ENCODE measurements around the gene HINFP. TPM values are rescaled to one million over a fixed set of nuclear protein-coding genes. Genes with fewer than 3 reads are reported as not detected.

Gene HINFP
- total and polyA plus RNA-seq, 9 of the 15 experiments (the other 6 are each of a cell fraction or from before 2014, with no cell fraction given), result 13.8 to 34.1 (median 22.5) TPM

GRCh38 chr11:119145551-119145950, 24.2 kb downstream of the HINFP start (continued):
- TF ChIP-seq BRF2 (IDR thresholded peaks at IDR 0.05; ENCODE audit: borderline replicate concordance, insufficient read depth, insufficient read length), result no peak
- no peak for TF ChIP-seq ATF4 (CRISPR knock-in tag; IDR thresholded peaks at IDR 0.05)

GRCh38 chr11:119147604-119148333, 26.4 kb downstream of the HINFP start:
- intact Hi-C loops (cut with micrococcal nuclease), result no loop called here

More at GRCh38 chr11:119147604-119148333, 26.4 kb downstream of the HINFP start:
- CTCF ChIA-PET (ENCODE audit: low intra/inter-chr PET ratio), result interaction anchor here (0.5 kb wide), 1 partner anchor 239 kb away, joined by 5 read pairs; no protein-coding TSS in a partner anchor
- Histone ChIP-seq H3K4me1 (replicated peaks in 1 of 2; ENCODE audit: control insufficient read depth in 2 of 2, insufficient read depth in 2 of 2, low read length in 2 of 2) (peaks cover 13 to 24% of the 10 kb centered on the region in 2 experiments; a peak in 4 of 5 replicates), H3K9me3 (replicated peaks; ENCODE audit: control insufficient read depth, insufficient read depth, low read depth, low read length) (no peaks in the 10 kb centered on the region), H2AFZ (ENCODE audit: low read depth, low read length) (no peak overlapping the region), H4K20me1 (replicated peaks; ENCODE audit: control insufficient read depth, insufficient read depth, low read length) (no peaks in the 10 kb centered on the region; the same call in 1 of the 2 replicates), H3K9me1 (ENCODE audit: control insufficient read depth, insufficient read depth, low read length) (no peaks in the 10 kb centered on the region), H3K4me2 (ENCODE audit: insufficient read depth, low read length) (no peak overlapping the region), H3K79me2 (ENCODE audit: control insufficient read depth, insufficient read depth, low read length) (no peaks in the 10 kb centered on the region), H3K27me3 (ENCODE audit: control insufficient read depth in 2 of 2, insufficient read depth in 2 of 2, low read length in 2 of 2) (peaks cover 4 to 16% of the 10 kb centered on the region in 2 experiments; a peak in 3 of 5 replicates), H3K4me3 (no peak overlapping the region), H3K9ac (ENCODE audit: insufficient read depth in 1 of 2, low read depth in 2 of 2, low read length in 2 of 2) (no peak overlapping the region; a peak in 2 of 4 replicates), H3K36me3 (ENCODE audit: control insufficient read depth, insufficient read depth, low read length) (no peaks in the 10 kb centered on the region), H3K27ac (ENCODE audit: extremely low read depth, low read depth, low read length) (no peak overlapping the region)
- TF ChIP-seq CBX3 (IDR thresholded peaks at IDR 0.05; ENCODE audit: borderline replicate concordance in 1 of 2, low read length in 2 of 2) (no peak), BHLHE40 (IDR thresholded peaks at IDR 0.05; ENCODE audit: low read length) (peak; percentile 13; the same call in 1 of the 2 replicates), MBD2 (IDR thresholded peaks at IDR 0.05; ENCODE audit: borderline replicate concordance, low read depth) (no peak), RBM25 (IDR thresholded peaks at IDR 0.05; ENCODE audit: low read depth, low read length, severe bottlenecking) (no peak), ZBTB8A (IDR thresholded peaks at IDR 0.05; ENCODE audit: partially characterized antibody) (no peak), USF1 (CRISPR knock-in tag; IDR thresholded peaks at IDR 0.05) (peak; percentile 54)
- DNase-seq (ENCODE audit: extremely low read depth in 1 of 4, low spot score in 3 of 4) (peak in 1 of 4 experiments; percentile 24), FAIRE-seq (no peak), ATAC-seq (no peak; the same call in 2 of the 3 replicates)
- WGBS (ENCODE audit: insufficient coverage, low coverage, missing lambda C conversion rate), result 8% methylated on average over 6 of the region's 6 CpGs
- no TSS peak for BruUV-seq (replicated peaks)
- POLR2A ChIA-PET, result interaction anchor here (0.7 kb wide), 1 partner anchor 132 kb away, joined by 3 read pairs; no protein-coding TSS in a partner anchor
- in situ Hi-C loops (cut with MboI), result no loop called here
